ENCODE measurements around the gene UBE2J2.

UBE2J2 gene

DNA sequence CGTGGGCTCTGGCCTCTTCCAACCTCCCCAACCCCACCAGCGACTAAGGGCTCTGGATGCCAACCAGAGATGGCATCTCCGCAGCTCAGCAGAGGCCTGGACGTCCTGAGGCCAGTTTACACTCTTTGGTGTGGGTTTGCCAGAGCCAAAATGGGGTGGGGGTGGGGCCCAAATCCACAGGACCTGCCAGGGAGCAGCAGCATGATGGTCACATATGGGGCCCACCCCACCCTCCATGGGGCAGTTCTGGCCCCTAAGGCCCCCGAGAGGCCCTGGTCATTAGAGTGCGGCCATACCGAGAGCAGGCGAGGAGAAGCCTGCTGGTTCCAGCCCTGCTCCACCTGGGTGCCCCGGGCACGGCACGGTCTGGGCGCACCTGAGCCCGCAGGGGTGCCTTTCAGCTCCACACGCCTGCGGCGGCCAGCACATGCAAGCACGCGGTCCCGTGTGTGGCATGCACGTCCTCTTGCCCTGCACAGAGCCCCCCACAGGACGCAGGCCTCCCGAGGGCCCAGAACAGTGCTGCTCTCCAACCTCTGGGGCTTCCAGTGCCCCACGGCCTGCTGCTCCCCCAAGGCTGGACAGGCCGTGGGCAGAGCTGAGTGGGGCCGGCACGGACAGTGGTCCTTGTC is 31.9 kb downstream of the UBE2J2 start:
- Histone ChIP-seq H3K9ac (ENCODE audit: low read depth, low read length) (no peak overlapping the region), H3K36me3 (ENCODE audit: control insufficient read depth, insufficient read depth, low read length) (no peaks in the 10 kb centered on the region), H3K4me1 (ENCODE audit: control insufficient read depth, insufficient read depth, low read length) (no peaks in the 10 kb centered on the region), H3K27ac (ENCODE audit: low read depth, low read length) (no peak overlapping the region), H3K9me3 (ENCODE audit: control insufficient read depth, insufficient read depth, low read length) (no peaks in the 10 kb centered on the region), H3K4me3 (ENCODE audit: low read depth, low read length) (no peak overlapping the region), H3K27me3 (ENCODE audit: control insufficient read depth, insufficient read depth, low read length) (peaks cover 6% of the 10 kb centered on the region; the same call in 1 of the 2 replicates)

DNA sequence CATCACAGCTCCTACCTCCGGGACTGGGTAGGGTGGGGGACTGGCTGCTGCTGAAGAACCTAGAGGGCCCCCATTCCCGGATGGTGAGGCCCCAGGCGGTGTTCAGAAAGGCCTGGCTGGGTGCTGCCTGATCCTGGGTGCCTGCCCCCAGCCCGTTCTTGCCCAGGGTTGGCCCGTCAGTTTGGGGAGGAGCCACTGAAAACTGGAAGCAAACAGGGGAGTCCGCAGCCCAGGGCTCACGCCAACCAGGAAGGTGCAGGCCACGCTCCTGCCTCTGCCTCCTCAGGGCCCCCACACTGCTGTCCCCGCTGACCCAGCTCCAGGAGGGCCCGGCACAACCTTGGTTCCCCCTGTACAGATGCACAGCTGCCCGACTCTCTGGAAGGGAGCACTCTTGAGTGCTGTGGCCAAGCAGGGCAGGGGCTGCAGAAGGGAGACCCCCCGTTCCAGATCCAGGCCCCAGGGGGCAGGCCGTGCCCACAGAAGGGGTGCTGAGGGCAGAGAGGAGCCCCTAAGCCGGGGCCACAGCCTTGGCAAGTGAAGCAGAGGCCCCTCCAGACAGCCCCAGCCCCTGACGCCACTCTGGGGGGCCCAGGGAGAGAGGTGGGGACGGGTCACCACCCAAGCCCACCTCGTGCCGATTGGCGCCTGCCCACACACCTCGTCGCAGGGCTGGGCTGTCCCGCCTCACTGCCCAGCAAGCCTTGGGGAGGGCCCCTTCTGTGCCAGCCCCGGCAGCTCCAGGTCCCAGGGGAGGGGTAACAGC is 32.6 kb downstream of the UBE2J2 start:
- no peaks in the 10 kb centered on the region for H3K9me3 ChIP-seq (ENCODE audit: control insufficient read depth, insufficient read depth, low read length)
- no peaks in the 10 kb centered on the region for H3K27me3 ChIP-seq (ENCODE audit: control insufficient read depth, insufficient read depth, low read length)
- no peak overlapping the region for H3K27ac ChIP-seq (ENCODE audit: low read depth, low read length)
- H3K9ac ChIP-seq (ENCODE audit: low read depth, low read length): no peak overlapping the region
- H3K4me3 ChIP-seq (ENCODE audit: low read depth, low read length): no peak overlapping the region
- no peaks in the 10 kb centered on the region for H3K4me1 ChIP-seq (ENCODE audit: control insufficient read depth, insufficient read depth, low read length)
- H3K36me3 ChIP-seq (ENCODE audit: control insufficient read depth, insufficient read depth, low read length): no peaks in the 10 kb centered on the region

DNA sequence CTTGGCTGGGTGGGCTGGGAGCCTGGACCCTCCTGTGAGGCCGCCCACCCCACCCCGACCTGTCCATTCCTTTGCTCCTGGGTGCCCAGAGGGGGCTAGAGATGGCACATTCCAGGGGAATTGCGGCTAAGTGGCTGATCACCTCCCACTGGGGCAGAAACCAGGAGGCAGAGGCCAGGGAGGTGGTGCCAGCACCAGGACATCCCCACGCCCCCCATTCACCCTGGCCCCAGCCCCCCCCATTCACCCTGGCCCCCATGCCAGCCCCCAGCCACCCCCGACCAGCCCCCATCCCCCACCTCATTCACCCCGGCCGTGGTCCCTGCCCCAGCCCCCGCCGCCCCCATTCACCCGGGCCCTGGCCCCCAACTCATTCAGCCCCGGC is 33.3 kb downstream of the UBE2J2 start:
- no peak overlapping the region for H3K27ac ChIP-seq (ENCODE audit: low read depth, low read length)
- H3K9ac ChIP-seq (ENCODE audit: low read depth, low read length): no peak overlapping the region
- no peaks in the 10 kb centered on the region for H3K36me3 ChIP-seq (ENCODE audit: control insufficient read depth, insufficient read depth, low read length)
- no peaks in the 10 kb centered on the region for H3K27me3 ChIP-seq (ENCODE audit: control insufficient read depth, insufficient read depth, low read length)
- no peaks in the 10 kb centered on the region for H3K9me3 ChIP-seq (ENCODE audit: control insufficient read depth, insufficient read depth, low read length)
- H3K4me1 ChIP-seq (ENCODE audit: control insufficient read depth, insufficient read depth, low read length): no peaks in the 10 kb centered on the region
- no peak overlapping the region for H3K4me3 ChIP-seq (ENCODE audit: low read depth, low read length)

DNA sequence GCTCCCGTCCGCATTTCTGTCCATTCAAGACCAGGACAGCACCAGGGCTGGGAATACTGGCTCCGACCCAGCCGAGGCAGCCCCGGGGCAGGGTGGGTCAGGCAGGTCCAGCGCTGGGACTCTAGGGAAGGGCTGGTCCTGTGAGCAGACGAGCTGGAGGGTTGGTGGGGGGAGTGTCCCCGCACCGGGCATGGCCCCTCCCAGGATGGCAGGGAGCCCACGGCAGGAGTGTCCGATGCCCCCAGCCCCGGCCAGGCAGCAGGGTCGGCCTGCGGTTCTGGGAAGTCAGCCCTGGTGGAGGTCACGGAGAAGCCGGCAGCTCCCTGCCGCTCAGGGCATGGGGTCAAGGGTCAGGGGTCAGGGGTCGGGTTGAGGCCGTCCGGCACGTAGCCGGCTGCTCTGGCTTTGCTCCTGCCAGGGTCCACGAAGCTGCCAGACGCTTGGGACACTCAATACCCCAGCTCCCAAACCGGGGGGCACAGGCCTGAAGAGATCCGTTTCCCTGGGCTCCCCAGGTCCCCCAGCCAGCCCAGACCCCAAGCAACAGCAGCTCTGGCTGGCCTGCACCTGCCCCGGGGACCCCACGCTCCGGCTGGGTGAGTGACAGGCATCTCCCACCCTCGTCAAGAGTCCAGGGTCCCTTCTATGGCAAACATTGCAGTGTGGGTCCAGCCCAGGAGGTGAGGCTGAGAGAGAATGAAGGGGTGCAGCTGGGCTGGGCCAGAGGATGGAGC is 33.9 kb downstream of the UBE2J2 start:
- no peaks in the 10 kb centered on the region for H3K27me3 ChIP-seq (ENCODE audit: control insufficient read depth, insufficient read depth, low read length)
- no peak overlapping the region for H3K27ac ChIP-seq (ENCODE audit: low read depth, low read length)
- H3K9me3 ChIP-seq (ENCODE audit: control insufficient read depth, insufficient read depth, low read length): no peaks in the 10 kb centered on the region
- H3K4me1 ChIP-seq (ENCODE audit: control insufficient read depth, insufficient read depth, low read length): no peaks in the 10 kb centered on the region
- no peak overlapping the region for H3K9ac ChIP-seq (ENCODE audit: low read depth, low read length)
- peaks cover under 1% of the 10 kb centered on the region; the same call in 1 of the 2 replicates for H3K36me3 ChIP-seq (ENCODE audit: control insufficient read depth, insufficient read depth, low read length)
- no peak overlapping the region for H3K4me3 ChIP-seq (ENCODE audit: low read depth, low read length)

DNA sequence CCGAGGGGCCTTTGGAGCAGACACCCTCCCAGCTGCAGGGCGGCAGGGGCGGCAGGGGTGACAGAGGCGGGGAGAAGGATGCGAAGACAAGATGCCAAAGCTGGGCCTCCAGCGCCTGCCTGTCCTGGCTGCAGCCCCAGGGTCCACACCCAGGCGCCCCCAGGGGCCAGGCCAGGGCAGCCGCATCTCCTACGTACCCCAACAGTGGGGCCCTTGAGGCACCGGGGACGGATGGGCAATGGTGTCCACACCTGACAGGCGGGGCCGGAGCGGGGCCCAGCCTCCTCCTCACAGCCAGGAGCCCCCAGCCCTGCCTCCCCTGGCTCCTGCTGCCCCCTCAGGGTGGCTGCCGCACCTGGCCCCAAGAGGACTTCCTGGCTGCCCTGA is 34.4 kb downstream of the UBE2J2 start:
- peaks cover 6% of the 10 kb centered on the region for H3K36me3 ChIP-seq (ENCODE audit: control insufficient read depth, insufficient read depth, low read length)
- H3K4me1 ChIP-seq (ENCODE audit: control insufficient read depth, insufficient read depth, low read length): no peaks in the 10 kb centered on the region
- H3K4me3 ChIP-seq (ENCODE audit: low read depth, low read length): no peak overlapping the region
- H3K9me3 ChIP-seq (ENCODE audit: control insufficient read depth, insufficient read depth, low read length): no peaks in the 10 kb centered on the region
- no peak overlapping the region for H3K27ac ChIP-seq (ENCODE audit: low read depth, low read length)
- H3K9ac ChIP-seq (ENCODE audit: low read depth, low read length): no peak overlapping the region
- no peaks in the 10 kb centered on the region for H3K27me3 ChIP-seq (ENCODE audit: control insufficient read depth, insufficient read depth, low read length)

DNA sequence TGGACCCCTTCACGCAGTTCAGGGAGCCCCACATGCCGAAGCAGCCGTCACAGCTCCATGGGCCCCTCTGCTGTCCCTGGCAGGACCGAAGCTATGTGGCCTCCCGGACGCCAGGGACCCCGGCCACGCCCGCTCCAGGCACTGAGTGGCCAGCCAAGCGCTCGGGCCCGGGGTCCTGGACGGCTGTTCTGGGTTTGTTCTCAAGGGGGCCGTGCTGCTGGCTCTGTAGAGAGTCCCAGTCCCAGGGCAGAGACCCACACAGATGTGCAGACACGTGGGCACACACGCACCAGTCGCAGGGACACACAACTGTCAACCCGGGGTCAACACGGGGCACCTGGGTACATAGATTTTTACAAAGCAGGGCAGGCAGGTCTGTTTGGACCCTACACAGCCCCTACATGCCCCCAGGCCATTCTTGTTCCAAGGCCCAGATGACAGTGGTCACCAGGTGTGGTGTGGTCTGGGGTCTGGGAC is 34.9 kb downstream of the UBE2J2 start:
- Histone ChIP-seq H3K27ac (ENCODE audit: low read depth, low read length) (no peak overlapping the region), H3K4me1 (ENCODE audit: control insufficient read depth, insufficient read depth, low read length) (no peaks in the 10 kb centered on the region), H3K27me3 (ENCODE audit: control insufficient read depth, insufficient read depth, low read length) (no peaks in the 10 kb centered on the region), H3K4me3 (ENCODE audit: low read depth, low read length) (no peak overlapping the region), H3K9me3 (ENCODE audit: control insufficient read depth, insufficient read depth, low read length) (no peaks in the 10 kb centered on the region), H3K36me3 (ENCODE audit: control insufficient read depth, insufficient read depth, low read length) (peaks cover 11% of the 10 kb centered on the region), H3K9ac (ENCODE audit: low read depth, low read length) (no peak overlapping the region)

DNA sequence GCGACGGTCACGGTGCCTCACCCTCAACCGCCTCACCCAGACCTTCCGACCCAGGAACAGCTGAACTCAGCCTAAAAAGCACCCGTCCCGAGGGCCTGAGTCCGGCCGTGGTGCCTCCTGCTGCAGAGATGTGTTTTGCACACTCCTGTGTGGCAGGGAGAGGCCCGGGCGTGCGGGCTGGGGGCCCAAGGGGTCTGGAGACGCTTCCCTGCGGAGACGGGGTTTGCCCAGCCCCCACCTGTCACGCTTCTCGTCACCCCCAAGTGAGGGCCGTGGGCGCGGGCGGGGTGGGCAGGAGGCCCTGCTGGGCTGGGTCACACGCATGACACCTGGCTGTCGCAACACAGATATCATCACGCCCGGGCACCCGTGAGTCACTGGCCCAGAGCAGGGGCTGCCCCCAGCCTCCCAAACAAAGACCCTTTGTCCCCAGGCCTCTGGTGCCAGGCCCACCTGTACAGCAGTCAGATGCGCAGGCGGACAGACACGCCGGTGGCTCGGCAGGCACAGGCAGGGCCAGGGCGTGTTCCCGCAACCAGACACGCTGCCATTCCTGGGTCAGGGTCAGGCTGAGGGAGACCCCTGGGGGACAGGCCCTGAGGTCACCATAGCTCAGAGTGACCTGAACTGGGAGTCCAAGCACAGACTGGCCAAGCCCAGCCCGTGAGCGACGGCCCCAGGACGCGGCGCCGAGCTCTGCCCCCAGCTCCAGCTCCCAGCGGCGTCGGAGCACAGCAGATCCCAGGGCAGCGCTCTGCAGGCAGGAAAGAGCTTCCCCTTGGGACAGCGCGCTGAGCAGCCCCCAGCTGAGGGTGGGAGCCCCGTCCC is 35.6 kb downstream of the UBE2J2 start:
- Histone ChIP-seq H3K27me3 (ENCODE audit: control insufficient read depth, insufficient read depth, low read length) (no peaks in the 10 kb centered on the region), H3K36me3 (ENCODE audit: control insufficient read depth, insufficient read depth, low read length) (peaks cover 12% of the 10 kb centered on the region), H3K9me3 (ENCODE audit: control insufficient read depth, insufficient read depth, low read length) (no peaks in the 10 kb centered on the region), H3K9ac (ENCODE audit: low read depth, low read length) (no peak overlapping the region), H3K4me1 (ENCODE audit: control insufficient read depth, insufficient read depth, low read length) (no peaks in the 10 kb centered on the region), H3K27ac (ENCODE audit: low read depth, low read length) (no peak overlapping the region), H3K4me3 (ENCODE audit: low read depth, low read length) (no peak overlapping the region)

DNA sequence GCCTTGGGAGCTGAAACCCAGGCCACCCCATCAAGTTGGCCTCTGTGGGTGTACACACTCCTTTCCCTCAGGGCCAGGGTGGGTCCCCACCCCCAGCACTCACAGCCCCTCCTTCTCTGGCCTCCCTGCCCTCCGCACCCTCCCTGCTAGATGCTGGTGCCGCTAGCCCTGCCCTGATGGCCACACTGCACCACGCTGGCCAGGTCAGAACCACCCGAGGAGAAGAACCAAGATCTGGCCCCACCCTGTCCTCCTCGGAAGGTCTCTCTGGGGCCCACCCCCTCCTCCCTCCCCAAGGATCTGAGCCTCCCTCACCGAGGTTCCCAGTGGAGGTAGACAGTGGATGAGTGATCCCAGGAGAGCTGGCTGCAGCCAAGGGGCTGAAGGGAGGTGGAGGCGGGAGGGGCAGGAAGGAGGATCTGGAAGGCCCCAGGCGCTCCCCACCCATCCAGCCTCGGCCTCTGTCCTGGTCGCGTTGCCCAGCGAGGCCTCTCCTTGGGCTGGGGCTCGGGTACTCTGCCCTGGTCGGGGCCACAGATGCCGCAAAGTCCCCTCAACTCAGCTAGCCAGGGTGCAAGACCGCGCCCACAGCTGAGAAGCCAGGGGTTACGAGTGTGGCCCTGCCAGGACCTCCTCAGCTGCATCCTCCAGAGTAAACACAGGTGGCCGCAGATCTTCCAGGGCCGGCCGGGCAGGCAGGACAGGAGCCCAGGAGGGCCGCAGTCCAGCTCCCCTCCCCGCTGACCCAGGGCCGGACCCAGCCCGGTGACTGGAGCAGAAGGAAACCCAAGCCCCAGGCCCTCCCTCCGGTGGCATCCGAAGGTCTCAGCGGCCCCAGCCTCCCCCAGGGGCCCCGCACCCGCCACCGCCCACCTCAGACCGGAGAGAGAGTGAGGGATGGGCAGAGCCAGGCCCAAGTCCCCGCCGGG is 36.4 kb downstream of the UBE2J2 start:
- Histone ChIP-seq H3K36me3 (ENCODE audit: control insufficient read depth, insufficient read depth, low read length) (peaks cover 12% of the 10 kb centered on the region), H3K27ac (ENCODE audit: low read depth, low read length) (no peak overlapping the region)

DNA sequence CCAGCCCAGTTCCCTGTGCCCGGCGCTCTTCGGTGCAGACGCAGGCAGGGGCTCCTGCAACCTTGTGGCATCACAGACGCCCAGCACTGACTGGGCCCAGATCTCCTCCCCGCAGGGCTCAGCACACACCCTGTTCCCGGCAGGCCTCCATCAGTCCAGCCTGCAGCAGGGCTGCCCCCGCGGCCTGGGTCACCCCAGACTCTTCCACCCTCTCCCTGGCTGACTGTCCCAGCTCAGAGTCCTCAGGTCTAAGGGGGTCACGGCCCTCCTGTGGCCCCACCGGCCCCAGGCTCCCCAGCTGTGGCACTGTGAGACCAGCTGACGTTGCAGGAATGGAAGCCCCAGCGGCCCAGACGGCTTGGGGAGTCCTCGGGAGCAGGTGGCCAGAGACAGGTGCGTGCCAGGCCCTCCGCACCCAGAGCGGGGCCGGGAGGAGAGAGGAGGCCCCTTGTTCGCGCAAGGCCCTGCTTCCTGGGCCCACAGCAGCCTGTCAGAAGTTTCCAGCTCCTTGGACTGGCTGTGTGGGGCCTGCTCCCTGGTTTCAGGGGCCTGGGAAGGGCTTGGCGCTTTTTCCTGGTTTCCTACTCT is 37.4 kb downstream of the UBE2J2 start:
- Histone ChIP-seq H3K4me3 (ENCODE audit: low read depth, low read length) (no peak overlapping the region), H3K27ac (ENCODE audit: low read depth, low read length) (no peak overlapping the region), H3K9ac (ENCODE audit: low read depth, low read length) (no peak overlapping the region), H3K36me3 (ENCODE audit: control insufficient read depth, insufficient read depth, low read length) (peaks cover 12% of the 10 kb centered on the region), H3K4me1 (ENCODE audit: control insufficient read depth, insufficient read depth, low read length) (no peaks in the 10 kb centered on the region), H3K27me3 (ENCODE audit: control insufficient read depth, insufficient read depth, low read length) (no peaks in the 10 kb centered on the region), H3K9me3 (ENCODE audit: control insufficient read depth, insufficient read depth, low read length) (no peaks in the 10 kb centered on the region)

More for the DNA sequence above, 36.4 kb downstream of the UBE2J2 start:
- Histone ChIP-seq H3K27me3 (ENCODE audit: control insufficient read depth, insufficient read depth, low read length) (no peaks in the 10 kb centered on the region), H3K9me3 (ENCODE audit: control insufficient read depth, insufficient read depth, low read length) (no peaks in the 10 kb centered on the region), H3K4me1 (ENCODE audit: control insufficient read depth, insufficient read depth, low read length) (no peaks in the 10 kb centered on the region), H3K9ac (ENCODE audit: low read depth, low read length) (no peak overlapping the region), H3K4me3 (ENCODE audit: low read depth, low read length) (no peak overlapping the region)
